Keratinocyte (primary cell): ENCODE data around the gene CLECL1. TPM values are rescaled to one million over a fixed set of nuclear protein-coding genes. Genes with fewer than 3 reads are reported as not detected.

Experiments used
- DNase-seq: peaks from one replicate; pipeline ENCODE4 v3.0.0-alpha.2; 2011; ENCODE audit warnings: low read depth, missing footprints, low spot score
- FAIRE-seq: peaks from 2 replicates; lab custom pipeline; 2011; peaks lifted over from hg19 to GRCh38; lab: Jason Lieb, UNC
- H2AFZ ChIP-seq: 2 replicates; pipeline ENCODE4 v1.6.0; 2012; ENCODE audit warnings: low read length, control low read depth, inconsistent platforms; ENCODE audit not compliant: control insufficient read depth
- H3K27ac ChIP-seq: 2 replicates; pipeline ENCODE4 v1.5.1; 2011; ENCODE audit warnings: low read length; ENCODE audit not compliant: control insufficient read depth, insufficient read depth
- H3K27me3 ChIP-seq: 3 replicates; pipeline ENCODE4 v1.6.0; 2011; ENCODE audit warnings: low read length; ENCODE audit not compliant: control insufficient read depth, insufficient read depth; ENCODE audit errors: extremely low read depth
- H3K36me3 ChIP-seq, 2 experiments: 2 replicates in 1 of 2; 3 replicates in 1 of 2; pipeline ENCODE4 v1.5.1; 2011; ENCODE audit warnings: low read length in 2 of 2, mild to moderate bottlenecking in 1 of 2; ENCODE audit not compliant: control insufficient read depth in 2 of 2, insufficient read depth in 2 of 2; ENCODE audit errors: extremely low read depth in 1 of 2
- H3K4me1 ChIP-seq: 3 replicates; pipeline ENCODE4 v1.5.1; 2011; ENCODE audit warnings: low read length; ENCODE audit not compliant: control insufficient read depth, insufficient read depth; ENCODE audit errors: extremely low read depth
- H3K4me2 ChIP-seq: 3 replicates; pipeline ENCODE4 v1.6.0; 2011; ENCODE audit warnings: low read depth, low read length; ENCODE audit not compliant: control insufficient read depth, insufficient read depth; ENCODE audit errors: extremely low read depth
- H3K4me3 ChIP-seq, 3 experiments: fragments of 200-600 bp in 1 of 3; sonication (generic) in 1 of 3; 2 replicates in 2 of 3; 3 replicates in 1 of 3; pipeline ENCODE4 v1.5.1; 2011 to 2016; ENCODE audit warnings: low read length in 3 of 3, mild to moderate bottlenecking in 3 of 3, control low read depth in 2 of 3, inconsistent platforms in 1 of 3, low read depth in 1 of 3, mixed read lengths in 1 of 3, mixed run types in 1 of 3, moderate library complexity in 1 of 3; ENCODE audit not compliant: control insufficient read depth in 2 of 3, insufficient read depth in 2 of 3; ENCODE audit errors: extremely low read depth in 1 of 3
- H3K79me2 ChIP-seq: 2 replicates; pipeline ENCODE4 v1.6.0; 2012; ENCODE audit warnings: low read length; ENCODE audit not compliant: control insufficient read depth, insufficient read depth
- H3K9ac ChIP-seq: 3 replicates; pipeline ENCODE4 v1.6.0; 2011; ENCODE audit warnings: low read length; ENCODE audit not compliant: control insufficient read depth, insufficient read depth; ENCODE audit errors: extremely low read depth
- H3K9me1 ChIP-seq: 3 replicates; pipeline ENCODE4 v1.6.0; 2011; ENCODE audit warnings: low read length; ENCODE audit not compliant: control insufficient read depth, insufficient read depth; ENCODE audit errors: extremely low read depth
- H3K9me3 ChIP-seq: 2 replicates; pipeline ENCODE4 v1.5.1; 2012; ENCODE audit warnings: low read depth, low read length; ENCODE audit not compliant: control insufficient read depth
- H4K20me1 ChIP-seq: 3 replicates; pipeline ENCODE4 v1.6.0; 2011; ENCODE audit warnings: low read length; ENCODE audit not compliant: control insufficient read depth, insufficient read depth; ENCODE audit errors: extremely low read depth
- EZH2 ChIP-seq: IDR thresholded peaks from one replicate; pipeline ENCODE4 v1.6.1; 2012; ENCODE audit warnings: inconsistent platforms, mild to moderate bottlenecking, low read length, moderate library complexity
- dilution Hi-C: fragments of 300-500 bp; cut with MboI; formaldehyde crosslinking; loops from one replicate; pipeline ENCODE4 v1.7.0; 2020; ENCODE audit warnings: low sequenced_read_pairs; ENCODE audit not compliant: extremely low pct_ligation_motif_present
- polyA plus RNA-seq, 5 experiments: library from polyadenylated mRNA; depleted of rRNA in 3 of 5; stranded (reverse) in 3 of 5; stranded (forward) in 1 of 5; unstranded in 1 of 5; fragments of >200 nt; gene quantifications; 1 replicate in 1 of 5; 2 replicates in 3 of 5; 3 replicates in 1 of 5; pipeline versions ENCODE4 v1.2.1 to v1.2.3, GENCODE V29; 2011 to 2012; ENCODE audit warnings: missing spikeins in 2 of 5, low read depth in 1 of 5, low replicate concordance in 1 of 5
- TF ChIP-seq, protein P1 (sequence below), 3 experiments: IDR thresholded peaks in 1 of 3; conservative IDR thresholded peaks in 1 of 3; optimal IDR thresholded peaks in 1 of 3; 2 replicates in 2 of 3; 3 replicates in 1 of 3; pipeline versions ENCODE3 to v1.5.1; 2011; ENCODE audit warnings: low read length in 3 of 3, mild to moderate bottlenecking in 3 of 3, moderate library complexity in 2 of 3, control low read depth in 1 of 3, inconsistent platforms in 1 of 3; ENCODE audit not compliant: insufficient read depth in 2 of 3; ENCODE audit errors: extremely low read depth in 1 of 3

CLECL1 gene
- polyA plus RNA-seq, 1 donor (not counting 4 experiments of a cell fraction or from before 2014, with no cell fraction given), result not detected

DNA sequence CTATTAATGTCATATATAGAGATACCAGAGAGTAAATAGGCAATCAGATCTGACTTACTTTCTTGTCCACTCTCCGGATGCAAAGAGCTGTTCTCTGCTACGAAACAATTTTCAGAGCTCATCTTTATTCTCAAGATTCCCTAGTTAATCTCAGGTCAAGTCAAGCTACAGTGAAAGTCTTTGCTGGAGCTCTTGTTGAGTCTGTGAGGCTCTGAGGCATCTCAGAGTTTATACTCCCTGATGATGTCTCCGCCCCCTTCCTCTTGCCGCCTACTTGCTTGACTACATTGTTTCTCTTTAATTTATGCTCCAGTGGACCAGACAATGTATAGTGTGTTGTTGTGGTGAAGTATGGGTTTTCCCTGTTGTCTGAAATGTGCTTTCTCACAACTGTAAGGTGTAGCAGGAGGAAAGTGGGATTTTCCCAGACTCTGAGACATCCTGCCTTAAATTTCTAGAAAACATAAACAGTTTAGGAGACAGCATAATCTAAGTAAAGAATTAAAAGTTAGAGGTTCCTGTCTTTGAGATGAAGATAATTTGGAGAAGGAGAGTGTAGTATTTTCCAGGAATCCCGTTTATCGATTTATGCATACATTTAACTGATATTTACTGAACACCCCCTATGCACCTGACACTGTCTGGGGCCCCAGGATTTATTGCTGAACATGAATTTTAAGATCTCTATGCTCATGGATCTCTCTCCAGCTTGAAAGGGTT lies 28.0 kb upstream of the CLECL1 start, which contains the start of gene CD69:
CD69 (minus strand) TSS at position 203 of the 720 bp plus-strand sequence; CDS start at position 122, 81 bp downstream.
- no peaks in the 10 kb centered on the region for H3K4me1 ChIP-seq
- no peak within 1 kb of the TSS for H3K27ac ChIP-seq
- H3K9me3 ChIP-seq, result no peaks in the 10 kb centered on the region
- H2AFZ ChIP-seq, result no peak within 1 kb of the TSS
- FAIRE-seq (no peak), DNase-seq (no peak)
- no peaks in the 10 kb centered on the region for H3K79me2 ChIP-seq
- H3K9me1 ChIP-seq, result no peaks in the 10 kb centered on the region
- no peak within 1 kb of the TSS for H3K4me2 ChIP-seq
- H3K4me3 ChIP-seq, result no peak within 1 kb of the TSS
- H3K27me3 ChIP-seq, result no peaks in the 10 kb centered on the region
- dilution Hi-C loops, result no loop called here
- TF ChIP-seq, protein P1, sequence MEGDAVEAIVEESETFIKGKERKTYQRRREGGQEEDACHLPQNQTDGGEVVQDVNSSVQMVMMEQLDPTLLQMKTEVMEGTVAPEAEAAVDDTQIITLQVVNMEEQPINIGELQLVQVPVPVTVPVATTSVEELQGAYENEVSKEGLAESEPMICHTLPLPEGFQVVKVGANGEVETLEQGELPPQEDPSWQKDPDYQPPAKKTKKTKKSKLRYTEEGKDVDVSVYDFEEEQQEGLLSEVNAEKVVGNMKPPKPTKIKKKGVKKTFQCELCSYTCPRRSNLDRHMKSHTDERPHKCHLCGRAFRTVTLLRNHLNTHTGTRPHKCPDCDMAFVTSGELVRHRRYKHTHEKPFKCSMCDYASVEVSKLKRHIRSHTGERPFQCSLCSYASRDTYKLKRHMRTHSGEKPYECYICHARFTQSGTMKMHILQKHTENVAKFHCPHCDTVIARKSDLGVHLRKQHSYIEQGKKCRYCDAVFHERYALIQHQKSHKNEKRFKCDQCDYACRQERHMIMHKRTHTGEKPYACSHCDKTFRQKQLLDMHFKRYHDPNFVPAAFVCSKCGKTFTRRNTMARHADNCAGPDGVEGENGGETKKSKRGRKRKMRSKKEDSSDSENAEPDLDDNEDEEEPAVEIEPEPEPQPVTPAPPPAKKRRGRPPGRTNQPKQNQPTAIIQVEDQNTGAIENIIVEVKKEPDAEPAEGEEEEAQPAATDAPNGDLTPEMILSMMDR (optimal IDR thresholded peaks at IDR 0.05 in 1 of 3, IDR thresholded peaks at IDR 0.05 in 1 of 3, conservative IDR thresholded peaks at IDR 0.05 in 1 of 3; ENCODE audit: extremely low read depth in 1 of 3, insufficient read depth in 2 of 3, low read length in 3 of 3), result no peak
- TF ChIP-seq EZH2, result no peak
- H3K36me3 ChIP-seq, result no peaks in the 10 kb centered on the region
- H4K20me1 ChIP-seq, result no peaks in the 10 kb centered on the region
- H3K9ac ChIP-seq, result no peak within 1 kb of the TSS

DNA sequence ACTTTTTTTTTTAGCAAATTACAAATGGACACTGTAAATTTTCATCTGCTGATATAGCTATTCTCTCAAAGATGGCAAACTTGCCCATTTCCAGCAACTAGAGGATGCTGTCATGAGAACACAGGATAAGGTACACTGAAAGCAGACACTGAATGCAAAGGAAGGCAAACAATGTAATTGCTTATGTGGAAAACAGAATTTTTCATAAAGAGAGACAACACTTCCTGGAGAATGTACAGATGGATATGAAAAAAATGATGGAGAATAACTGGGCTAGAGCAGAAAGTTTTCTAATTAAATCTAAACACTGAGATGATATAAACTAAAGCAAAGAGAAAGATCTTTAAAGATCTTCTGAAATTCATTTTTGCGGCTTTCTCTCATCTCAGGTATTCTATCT lies 27.2 kb upstream of the CLECL1 start:
- no peaks in the 10 kb centered on the region for H3K9me1 ChIP-seq
- no peaks in the 10 kb centered on the region for H3K79me2 ChIP-seq
- H3K4me3 ChIP-seq, result no peak overlapping the region
- TF ChIP-seq, protein P1 (optimal IDR thresholded peaks at IDR 0.05 in 1 of 3, IDR thresholded peaks at IDR 0.05 in 1 of 3, conservative IDR thresholded peaks at IDR 0.05 in 1 of 3; ENCODE audit: extremely low read depth in 1 of 3, insufficient read depth in 2 of 3, low read length in 3 of 3), result no peak
- TF ChIP-seq EZH2, result no peak
- no peaks in the 10 kb centered on the region for H3K9me3 ChIP-seq
- H3K9ac ChIP-seq, result no peak overlapping the region
- dilution Hi-C loops, result no loop called here
- no peak overlapping the region for H3K27ac ChIP-seq
- H3K27me3 ChIP-seq, result no peaks in the 10 kb centered on the region
- H3K36me3 ChIP-seq, result no peaks in the 10 kb centered on the region
- FAIRE-seq, result no peak
- DNase-seq, result no peak
- H3K4me1 ChIP-seq, result no peaks in the 10 kb centered on the region
- H3K4me2 ChIP-seq, result no peak overlapping the region
- H4K20me1 ChIP-seq, result no peaks in the 10 kb centered on the region
- H2AFZ ChIP-seq, result no peak overlapping the region
